IMR-90 (cell line): Measurements from ENCODE around the gene ARR3. TPM values are rescaled to one million over a fixed set of nuclear protein-coding genes. Genes with fewer than 3 reads are reported as not detected.

Experiments used
- ATAC-seq: fragments of 200-7000 bp; cut with Tn5 transposase; 2 replicates; pipeline ENCODE4 v1.9.1; 2020; ENCODE audit warnings: low read depth, mild to moderate bottlenecking, moderate library complexity
- BruUV-seq: library from RNA; stranded (reverse); fragments of 400-500 nt; replicated peaks from 2 replicates; lab custom pipeline; 2021; lab: Mats Ljungman, UMichigan
- CTCF ChIA-PET: fragments of 300-600 bp; formaldehyde crosslinking; extraction: SDS; loops from one replicate; lab custom pipeline; 2021; ENCODE audit warnings: antibody characterized with exemption; lab: Yijun Ruan, JAX
- POLR2A ChIA-PET: fragments of 300-600 bp; sonication (Branson Sonifier 250); formaldehyde crosslinking; loops from one replicate; lab custom pipeline; 2022; ENCODE audit warnings: antibody characterized with exemption; ENCODE audit not compliant: unreplicated experiment; lab: Charles Lee
- DNase-seq: peaks from one replicate; pipeline ENCODE4 v3.0.0; 2013
- H2AFZ ChIP-seq: replicated peaks from 2 replicates; pipeline ENCODE3; 2013; ENCODE audit warnings: low read length, mild to moderate bottlenecking; ENCODE audit not compliant: poor library complexity
- H2AK5ac ChIP-seq: 2 replicates; pipeline ENCODE4 v1.6.1; 2013; ENCODE audit warnings: low read depth, low read length, inconsistent platforms
- H2AK9ac ChIP-seq: replicated peaks from 2 replicates; pipeline ENCODE3; 2013; ENCODE audit warnings: mild to moderate bottlenecking, low read depth, low read length, moderate library complexity; ENCODE audit not compliant: poor library complexity
- H2BK120ac ChIP-seq: 2 replicates; pipeline ENCODE4 v1.6.1; 2013; ENCODE audit warnings: low read depth, low read length, inconsistent platforms
- H2BK15ac ChIP-seq: 3 replicates; pipeline ENCODE4 v1.6.1; 2013; ENCODE audit warnings: low read depth, low read length, inconsistent platforms
- H2BK20ac ChIP-seq: 2 replicates; pipeline ENCODE4 v1.6.1; 2013; ENCODE audit warnings: low read depth, mild to moderate bottlenecking, inconsistent platforms, low read length, moderate library complexity
- H2BK5ac ChIP-seq: 2 replicates; pipeline ENCODE4 v1.6.1; 2013; ENCODE audit warnings: mild to moderate bottlenecking, low read depth, low read length, inconsistent platforms; ENCODE audit not compliant: poor library complexity, severe bottlenecking
- H3K14ac ChIP-seq: replicated peaks from 2 replicates; pipeline ENCODE4 v1.6.1; 2013; ENCODE audit warnings: low read depth, low read length, inconsistent platforms
- H3K18ac ChIP-seq: 2 replicates; pipeline ENCODE4 v1.6.1; 2013; ENCODE audit warnings: low read depth, low read length, control low read depth
- H3K23ac ChIP-seq: 2 replicates; pipeline ENCODE4 v1.6.1; 2013; ENCODE audit warnings: low read depth, low read length, inconsistent platforms
- H3K27ac ChIP-seq: 2 replicates; pipeline ENCODE4 v1.5.1; 2013; ENCODE audit warnings: mild to moderate bottlenecking, control low read depth, low read length; ENCODE audit not compliant: insufficient read depth
- H3K27me3 ChIP-seq: 2 replicates; pipeline ENCODE4 v1.6.1; 2013; ENCODE audit warnings: low read length; ENCODE audit not compliant: control insufficient read depth, insufficient read depth
- H3K36me3 ChIP-seq: 2 replicates; pipeline ENCODE4 v1.6.1; 2013; ENCODE audit warnings: low read length, mixed read lengths; ENCODE audit not compliant: control insufficient read depth, insufficient read depth
- H3K4ac ChIP-seq: 2 replicates; pipeline ENCODE4 v1.6.1; 2013; ENCODE audit warnings: low read depth, low read length, inconsistent platforms
- H3K4me1 ChIP-seq: 2 replicates; pipeline ENCODE4 v1.6.1; 2013; ENCODE audit warnings: low read length, mixed read lengths; ENCODE audit not compliant: control insufficient read depth, insufficient read depth
- H3K4me2 ChIP-seq: 2 replicates; pipeline ENCODE4 v1.6.1; 2013; ENCODE audit warnings: low read depth, mild to moderate bottlenecking, control low read depth, low read length, moderate library complexity
- H3K4me3 ChIP-seq: 2 replicates; pipeline ENCODE4 v1.5.1; 2013; ENCODE audit warnings: low read depth, mild to moderate bottlenecking, control low read depth, low read length, moderate library complexity; ENCODE audit not compliant: insufficient read depth
- H3K56ac ChIP-seq: 2 replicates; pipeline ENCODE4 v1.6.1; 2013; ENCODE audit warnings: low read length, inconsistent platforms; ENCODE audit not compliant: insufficient read depth; ENCODE audit errors: extremely low read depth
- H3K79me1 ChIP-seq, 2 experiments: 2 replicates each; pipeline ENCODE4 v1.6.1; 2013; ENCODE audit warnings: low read length in 2 of 2, inconsistent platforms in 1 of 2, low read depth in 1 of 2
- H3K9ac ChIP-seq: 2 replicates; pipeline ENCODE4 v1.6.1; 2013; ENCODE audit warnings: low read depth, low read length, control low read depth
- H3K9me1 ChIP-seq: 2 replicates; pipeline ENCODE4 v1.6.1; 2013; ENCODE audit warnings: low read length, inconsistent platforms; ENCODE audit not compliant: insufficient read depth
- H3K9me3 ChIP-seq: 2 replicates; pipeline ENCODE4 v1.6.1; 2013; ENCODE audit warnings: low read length; ENCODE audit not compliant: control insufficient read depth, insufficient read depth
- H4K20me1 ChIP-seq: 2 replicates; pipeline ENCODE4 v1.6.1; 2013; ENCODE audit warnings: low read length, inconsistent platforms; ENCODE audit not compliant: insufficient read depth
- H4K5ac ChIP-seq: 2 replicates; pipeline ENCODE4 v1.6.1; 2013; ENCODE audit warnings: mild to moderate bottlenecking, low read depth, low read length, control low read depth
- H4K8ac ChIP-seq, 2 experiments: 2 replicates each; pipeline ENCODE4 v1.6.1; 2013; ENCODE audit warnings: low read depth in 2 of 2, low read length in 2 of 2, control low read depth in 1 of 2, inconsistent platforms in 1 of 2
- H4K91ac ChIP-seq: 2 replicates; pipeline ENCODE4 v1.6.1; 2013; ENCODE audit warnings: low read depth, low read length, inconsistent platforms; ENCODE audit not compliant: insufficient read depth
- NFE2L2 ChIP-seq: fragments of 150-350 bp; IDR thresholded peaks from 2 replicates; pipeline ENCODE4 v1.6.1; 2016; ENCODE audit warnings: low read depth, mild to moderate bottlenecking, low read length
- POLR2A ChIP-seq: IDR thresholded peaks from 2 replicates; pipeline ENCODE4 v1.6.1; 2012; ENCODE audit warnings: mild to moderate bottlenecking, low read depth, low read length
- WGBS, 2 experiments: methylation state at CpG; one replicate each; pipeline versions ENCODE4 v1.1.5 to v1.1.7; 2013; ENCODE audit warnings: missing lambda C conversion rate in 2 of 2; ENCODE audit not compliant: insufficient read length in 1 of 2; ENCODE audit errors: extremely low coverage in 2 of 2; 5-methylcytosine and 5-hydroxymethylcytosine counted together
- dilution Hi-C: fragments of 300-500 bp; cut with HindIII; formaldehyde crosslinking; loops from one replicate; pipeline ENCODE4 v1.14.3; 2018; ENCODE audit warnings: low sequenced_read_pairs; ENCODE audit not compliant: unreplicated experiment
- in situ Hi-C: fragments of 300-500 bp; cut with MboI; formaldehyde crosslinking; loops from 3 replicates; pipeline ENCODE4 v1.14.3; 2019; ENCODE audit warnings: low sequenced_read_pairs, inconsistent platforms, mixed read lengths
- intact Hi-C: fragments of 100-400 bp; cut with micrococcal nuclease; formaldehyde crosslinking; loops from 2 replicates; pipeline ENCODE4 v1.10.0; 2022
- polyA plus RNA-seq, 3 experiments: library from polyadenylated mRNA; depleted of rRNA; stranded (reverse); fragments of >200 nt; gene quantifications; 2 replicates each; pipeline ENCODE4 v1.2.3, GENCODE V29; 2012; ENCODE audit warnings: low replicate concordance in 1 of 3
- total RNA-seq: library from RNA; depleted of rRNA; stranded (reverse); fragments of >200 nt; gene quantifications from 2 replicates; pipeline ENCODE4 v1.2.3, GENCODE V29; 2012

The ARR3 gene
- total and polyA plus RNA-seq, 2 of the 4 experiments (the other 2 are of a cell fraction), result not detected

GRCh38 chrX:70255452-70255851 lies 12.7 kb upstream of the ARR3 start:
- no peaks in the 10 kb centered on the region for H4K20me1 ChIP-seq
- H2BK15ac ChIP-seq, result no peak overlapping the region
- ATAC-seq (no peak), DNase-seq (no peak)
- H3K56ac ChIP-seq, result no peak overlapping the region
- intact Hi-C loops (no loop called here), in situ Hi-C loops (no loop called here), dilution Hi-C loops (no loop called here)
- no peak overlapping the region for H3K18ac ChIP-seq
- H3K4ac ChIP-seq, result no peak overlapping the region
- no peak overlapping the region for H4K91ac ChIP-seq
- H3K14ac ChIP-seq, result no peak overlapping the region
- H3K4me2 ChIP-seq, result no peak overlapping the region
- no peaks in the 10 kb centered on the region; the same call in 1 of the 2 replicates for H3K4me1 ChIP-seq
- no peak overlapping the region for H4K8ac ChIP-seq
- no peaks in the 10 kb centered on the region for H3K79me1 ChIP-seq
- no peak overlapping the region for H2AK5ac ChIP-seq
- no peak overlapping the region for H2BK5ac ChIP-seq
- H3K36me3 ChIP-seq, result no peaks in the 10 kb centered on the region
- no peak overlapping the region for H2AK9ac ChIP-seq
- H3K27ac ChIP-seq, result no peak overlapping the region
- peaks cover 5% of the 10 kb centered on the region; the same call in 1 of the 2 replicates for H3K27me3 ChIP-seq
- no CpG with 5 or more reads among the region's 2 CpGs for WGBS, 2 experiments
- no peak overlapping the region for H3K23ac ChIP-seq
- H3K9me1 ChIP-seq, result no peaks in the 10 kb centered on the region
- H3K9ac ChIP-seq, result no peak overlapping the region
- no TSS peak for BruUV-seq
- H4K5ac ChIP-seq, result no peak overlapping the region
- TF ChIP-seq POLR2A, result no peak
- no peak for TF ChIP-seq NFE2L2
- H3K4me3 ChIP-seq, result no peak overlapping the region
- no peak overlapping the region for H2BK120ac ChIP-seq
- H2BK20ac ChIP-seq, result no peak overlapping the region
- ChIA-PET POLR2A (no interaction called here), CTCF (no interaction called here)
- no peak overlapping the region for H2AFZ ChIP-seq
- no peaks in the 10 kb centered on the region for H3K9me3 ChIP-seq
